Endothelial cell of umbilical vein (primary cell): ENCODE data around the gene TMEM209.

Experiments used
- CTCF ChIP-seq, 2 donors: IDR thresholded peaks; 1 replicate in 1 of 2; 2 replicates in 1 of 2; pipeline ENCODE4 v1.5.1; 2011; ENCODE audit warnings: low read length in 2 of 2, mild to moderate bottlenecking in 2 of 2, moderate library complexity in 2 of 2, control low read depth in 1 of 2, inconsistent platforms in 1 of 2, low read depth in 1 of 2; ENCODE audit not compliant: insufficient read depth in 1 of 2; ENCODE audit errors: extremely low read depth in 1 of 2
- POLR2A ChIP-seq: IDR thresholded peaks from 2 replicates; pipeline ENCODE4 v1.6.1; 2012; ENCODE audit warnings: low read depth, mild to moderate bottlenecking, control low read depth, low read length

- TF ChIP-seq CTCF (IDR thresholded peaks at IDR 0.05; ENCODE audit: extremely low read depth in 1 of 2, insufficient read depth in 1 of 2, low read depth in 1 of 2, low read length in 2 of 2): no peak
- no peak for TF ChIP-seq POLR2A
These were observed 60.7 kb downstream of the TMEM209 start for GRCh38 chr7:130144312-130145171.
